ENCODE results near the gene TK1. TPM values are rescaled to one million over a fixed set of nuclear protein-coding genes. Genes with fewer than 3 reads are reported as not detected.
A peak's percentile ranks its signal among the peaks of the same experiment; 100 is the strongest.

Gene TK1
- polyA plus RNA-seq, 2 of the 4 experiments (the other 2 are of a cell fraction): 90.9 to 355 TPM

- no peak for FAIRE-seq
- DNase-seq (ENCODE audit: low read depth in 1 of 2, low spot score in 1 of 2): peak; percentile 83 to 97
- Histone ChIP-seq H3K4me2 (peak within 1 kb of the TSS; percentile 91), H3K27ac (peak within 1 kb of the TSS; percentile 86 to 96), H3K9me3 (no peaks in the 10 kb centered on the region), H3K4me1 (peaks cover 26% of the 10 kb centered on the region), H3K4me3 (peak within 1 kb of the TSS; percentile 89)
- peak; percentile 64 to 66 for ATAC-seq
- ChIA-PET CTCF (interaction anchor here (0.6 to 13.2 kb wide), 8 partner anchors 8 to 149 kb away, joined by 4 to 295 read pairs (median 9); partner anchors contain the start of genes AFMID, C17orf99 and TK1), POLR2A (interaction anchor here (1.4 to 1.5 kb wide), 2 partner anchors 27 to 41 kb away, joined by 3 to 8 read pairs; no protein-coding TSS in a partner anchor)
- WGBS (ENCODE audit: missing lambda C conversion rate): 2% methylated on average over 22 of the region's 84 CpGs
- TF ChIP-seq ESRRA (IDR thresholded peaks at IDR 0.05; ENCODE audit: borderline replicate concordance, low read length) (no peak), REST (IDR thresholded peaks at IDR 0.05) (peak; percentile 88), EP300 (IDR thresholded peaks at IDR 0.05) (no peak), JUN (IDR thresholded peaks at IDR 0.05) (peak in 1 of 2 experiments; percentile 89; a peak in 3 of 5 replicates), TFCP2L1 (CRISPR knock-in tag; IDR thresholded peaks at IDR 0.05) (no peak), RCOR1 (IDR thresholded peaks at IDR 0.05; ENCODE audit: low read depth, low read length) (no peak), ELK1 (IDR thresholded peaks at IDR 0.05; ENCODE audit: low read depth, low read length) (no peak), HOXB13 (CRISPR knock-in tag; IDR thresholded peaks at IDR 0.05; ENCODE audit: low read depth) (no peak), HOXB5 (CRISPR knock-in tag; IDR thresholded peaks at IDR 0.05) (0 out of 2 replicates have a peak, but pooled peaks have one; percentile 51), ZNF302 (CRISPR knock-in tag; IDR thresholded peaks at IDR 0.05) (no peak), PHF8 (IDR thresholded peaks at IDR 0.05; ENCODE audit: borderline replicate concordance, low read depth) (peak; percentile 63; the same call in 1 of the 2 replicates), SMC3 (IDR thresholded peaks at IDR 0.05) (0 out of 3 replicates have a peak, but pooled peaks have one; percentile 7), RFX5 (IDR thresholded peaks at IDR 0.05) (no peak), FOSB (CRISPR knock-in tag; IDR thresholded peaks at IDR 0.05) (no peak), CHD4 (IDR thresholded peaks at IDR 0.05; ENCODE audit: borderline replicate concordance) (no peak), EHMT2 (IDR thresholded peaks at IDR 0.05; ENCODE audit: low read depth) (no peak), BHLHE40 (IDR thresholded peaks at IDR 0.05; ENCODE audit: low read depth, low read length) (no peak), NPAS2 (CRISPR knock-in tag; IDR thresholded peaks at IDR 0.05; ENCODE audit: borderline replicate concordance) (no peak), MYC (IDR thresholded peaks at IDR 0.05; ENCODE audit: borderline replicate concordance, low read length) (no peak), E2F6 (IDR thresholded peaks at IDR 0.05; ENCODE audit: borderline replicate concordance, low read depth) (no peak; the same call in 1 of the 2 replicates), ZSCAN20 (CRISPR knock-in tag; IDR thresholded peaks at IDR 0.05) (no peak), KDM1A (IDR thresholded peaks at IDR 0.05; ENCODE audit: low read depth) (no peak), USF2 (IDR thresholded peaks at IDR 0.05) (no peak), CTCF (IDR thresholded peaks at IDR 0.05) (no peak), TP53 (CRISPR knock-in tag; IDR thresholded peaks at IDR 0.05) (peak; percentile 32; the same call in 1 of the 2 replicates), GATA3 (IDR thresholded peaks at IDR 0.05; ENCODE audit: borderline replicate concordance) (no peak), KDM5A (IDR thresholded peaks at IDR 0.05) (no peak), CHD2 (IDR thresholded peaks at IDR 0.05; ENCODE audit: low read length, partially characterized antibody) (peak; percentile 89), FOSL2 (IDR thresholded peaks at IDR 0.05) (no peak), FOSL2 (CRISPR knock-in tag; IDR thresholded peaks at IDR 0.05) (0 out of 2 replicates have a peak, but pooled peaks have one; percentile 6), NR3C1 (IDR thresholded peaks at IDR 0.05) (no peak), HOXA7 (CRISPR knock-in tag; IDR thresholded peaks at IDR 0.05) (no peak), POLR2A (IDR thresholded peaks at IDR 0.05; ENCODE audit: low read length) (peak; percentile 76), MAX (IDR thresholded peaks at IDR 0.05) (no peak)
Measured at GRCh38 chr17:78168242-78168902, 18.5 kb downstream of the TK1 start, which contains the start of gene SYNGR2. Gene SYNGR2, plus strand, starts transcription at chr17:78168581. Its CDS starts 36 bp downstream, at chr17:78168617.
